CD4-positive, alpha-beta T cell (primary cell): ENCODE data around the gene MAN2B2. TPM values are rescaled to one million over a fixed set of nuclear protein-coding genes. Genes with fewer than 3 reads are reported as not detected.

ENCODE experiments used
- ATAC-seq: fragments of 200-7000 bp; cut with Tn5 transposase; one replicate; pipeline ENCODE4 v1.10.0; 2022; ENCODE audit warnings: mild to moderate bottlenecking; ENCODE audit not compliant: poor library complexity
- CTCF ChIA-PET: fragments of 350-600 bp; sonication (Branson Sonifier 250); formaldehyde crosslinking; loops from one replicate; lab custom pipeline; 2021; ENCODE audit warnings: antibody characterized with exemption, inconsistent platforms; lab: Charles Lee
- POLR2A ChIA-PET: fragments of 350-600 bp; sonication (Branson Sonifier 250); formaldehyde crosslinking; loops from one replicate; lab custom pipeline; 2021; ENCODE audit warnings: antibody characterized with exemption, inconsistent platforms; lab: Charles Lee
- DNase-seq, 14 experiments: peaks; one replicate each; pipeline ENCODE4 v3.0.0-alpha.2; 2013 to 2020; ENCODE audit warnings: mixed read lengths in 2 of 14
- H3K27ac ChIP-seq, 2 donors: one replicate each; pipeline versions ENCODE4 v1.5.1 to v1.7.0; 2013; ENCODE audit warnings: low read length in 2 of 2, low read depth in 1 of 2, mild to moderate bottlenecking in 1 of 2
- H3K27me3 ChIP-seq, 2 experiments: 1 replicate in 1 of 2; 2 replicates in 1 of 2; pipeline versions ENCODE4 v1.6.1 to v1.7.0; 2013; ENCODE audit warnings: low read length in 2 of 2, control low read depth in 1 of 2, mild to moderate bottlenecking in 1 of 2, moderate library complexity in 1 of 2; ENCODE audit not compliant: insufficient read depth in 2 of 2, control insufficient read depth in 1 of 2
- H3K36me3 ChIP-seq: one replicate; pipeline ENCODE4 v1.6.1; 2013; ENCODE audit warnings: low read length, control low read depth; ENCODE audit not compliant: insufficient read depth
- H3K4me1 ChIP-seq: one replicate; pipeline ENCODE4 v1.6.1; 2013; ENCODE audit warnings: low read length, control low read depth; ENCODE audit not compliant: insufficient read depth
- H3K4me3 ChIP-seq: one replicate; pipeline ENCODE4 v1.5.1; 2013; ENCODE audit warnings: mild to moderate bottlenecking, low read length, moderate library complexity
- H3K9me3 ChIP-seq, 2 experiments: 1 replicate in 1 of 2; 2 replicates in 1 of 2; pipeline versions ENCODE4 v1.6.1 to v1.7.0; 2013; ENCODE audit warnings: low read length in 2 of 2, mild to moderate bottlenecking in 2 of 2, control low read depth in 1 of 2, moderate library complexity in 1 of 2; ENCODE audit not compliant: control insufficient read depth in 1 of 2, insufficient read depth in 1 of 2
- H3K27ac Mint-ChIP-seq: one replicate; pipeline ENCODE4 v1.8.0; 2020; ENCODE audit warnings: mixed read lengths
- H3K27me3 Mint-ChIP-seq: one replicate; pipeline ENCODE4 v1.8.0; 2021; ENCODE audit warnings: mixed read lengths
- H3K36me3 Mint-ChIP-seq: one replicate; pipeline ENCODE4 v1.8.0; 2021; ENCODE audit warnings: low read depth, mixed read lengths
- H3K4me1 Mint-ChIP-seq: one replicate; pipeline ENCODE4 v1.8.0; 2021; ENCODE audit warnings: low read depth, mixed read lengths
- H3K4me3 Mint-ChIP-seq: one replicate; pipeline ENCODE4 v1.8.0; 2020; ENCODE audit warnings: mild to moderate bottlenecking, mixed read lengths
- H3K9me3 Mint-ChIP-seq: one replicate; pipeline ENCODE4 v1.8.0; 2020; ENCODE audit warnings: mixed read lengths
- CTCF ChIP-seq: fragments of 200-600 bp; IDR thresholded peaks from one replicate; pipeline ENCODE4 v1.8.0; 2022; ENCODE audit warnings: antibody characterized with exemption, mild to moderate bottlenecking
- intact Hi-C, 2 experiments: fragments of 100-400 bp; cut with DNase I in 1 of 2; cut with micrococcal nuclease in 1 of 2; formaldehyde crosslinking; loops; one replicate each; pipeline versions ENCODE4 v1.15.1 to v1.9.0; 2023 to 2025; cut with DNase I, micrococcal nuclease
- polyA plus RNA-seq, 2 donors: library from polyadenylated mRNA; unstranded; fragments of 120-200 nt; gene quantifications; one replicate each; pipeline ENCODE4 v1.2.1, GENCODE V29; 2013
- total RNA-seq, 174 experiments: library from RNA in 2 of 174; stranded (reverse) in 2 of 174; gene quantifications; one replicate each; pipeline ENCODE4 v1.2.3 and lab custom pipeline; 2021 to 2026

Gene MAN2B2
- total RNA-seq, result 10 to 100 TPM; 25.9 to 28.5 TPM
- 25.5 TPM for polyA plus RNA-seq (2013, experiment 1 of 2)
- 30.7 TPM for polyA plus RNA-seq (2013, experiment 2 of 2)
- 19.4 to 143 (median 74.7) reads per million in 172 experiments for total RNA-seq (lab: John Stamatoyannopoulos, UW)

GRCh38 chr4:6574747-6575502, at the start of gene MAN2B2:
TSS of gene MAN2B2 (plus strand) at chr4:6575189. CDS start at chr4:6575211, 22 bp downstream.
- Histone ChIP-seq H3K9me3 (no peaks in the 10 kb centered on the region), H3K27me3 (no peaks in the 10 kb centered on the region), H3K27ac (peak within 1 kb of the TSS; percentile 55 to 74), H3K36me3 (peaks cover 31% of the 10 kb centered on the region), H3K4me3 (peak within 1 kb of the TSS; percentile 98), H3K4me1 (peaks cover 30% of the 10 kb centered on the region)
- H3K27ac Mint-ChIP-seq, result peak within 1 kb of the TSS; percentile 79
- peaks cover 32% of the 10 kb centered on the region for H3K36me3 Mint-ChIP-seq
- H3K9me3 Mint-ChIP-seq, result no peaks in the 10 kb centered on the region
- peak within 1 kb of the TSS; percentile 93 for H3K4me3 Mint-ChIP-seq
- ChIA-PET POLR2A (interaction anchor here (0.6 to 3.7 kb wide), 11 partner anchors 31 to 492 kb away, joined by 3 to 28 read pairs (median 5); partner anchors contain the start of genes MRFAP1, MRFAP1L1, TADA2B and WFS1), CTCF (interaction anchor here (1.2 to 1.9 kb wide), 3 partner anchors 29 to 299 kb away, joined by 3 to 6 read pairs (median 5); no protein-coding TSS in a partner anchor)
- DNase-seq (peak; percentile 51 to 89 (median 80)), ATAC-seq (peak; percentile 93)
- no peaks in the 10 kb centered on the region for H3K27me3 Mint-ChIP-seq
- no peak for TF ChIP-seq CTCF
- H3K4me1 Mint-ChIP-seq, result peaks cover 4% of the 10 kb centered on the region
- intact Hi-C loops, result loop anchor here (2.0 to 10.0 kb wide), 8 partner anchors 67 to 1360 kb away; partner anchors contain the start of genes MRFAP1 (in 2 of the 2), AFAP1 (in 1 of the 2), BLOC1S4 (in 1 of the 2) and KIAA0232 (in 1 of the 2)

GRCh38 chr4:6525474-6525873, 49.5 kb upstream of the MAN2B2 start:
- DNase-seq (no peak), ATAC-seq (no peak)
- no peak overlapping the region for H3K27ac ChIP-seq
- H3K27ac Mint-ChIP-seq, result no peak overlapping the region
- ChIA-PET POLR2A (no interaction called here), CTCF (no interaction called here)
- no peaks in the 10 kb centered on the region for H3K4me1 ChIP-seq
- H3K4me3 ChIP-seq, result no peak overlapping the region
- H3K36me3 ChIP-seq, result no peaks in the 10 kb centered on the region
- peaks cover 0 to 2% of the 10 kb centered on the region in 2 experiments for H3K27me3 ChIP-seq
- intact Hi-C loops, result no loop called here
- peaks cover 0 to 5% of the 10 kb centered on the region in 2 experiments for H3K9me3 ChIP-seq
- H3K36me3 Mint-ChIP-seq, result no peaks in the 10 kb centered on the region
- no peak for TF ChIP-seq CTCF
- no peaks in the 10 kb centered on the region for H3K4me1 Mint-ChIP-seq
- no peaks in the 10 kb centered on the region for H3K9me3 Mint-ChIP-seq
- H3K27me3 Mint-ChIP-seq, result peaks cover 20% of the 10 kb centered on the region
- no peak overlapping the region for H3K4me3 Mint-ChIP-seq

DNA sequence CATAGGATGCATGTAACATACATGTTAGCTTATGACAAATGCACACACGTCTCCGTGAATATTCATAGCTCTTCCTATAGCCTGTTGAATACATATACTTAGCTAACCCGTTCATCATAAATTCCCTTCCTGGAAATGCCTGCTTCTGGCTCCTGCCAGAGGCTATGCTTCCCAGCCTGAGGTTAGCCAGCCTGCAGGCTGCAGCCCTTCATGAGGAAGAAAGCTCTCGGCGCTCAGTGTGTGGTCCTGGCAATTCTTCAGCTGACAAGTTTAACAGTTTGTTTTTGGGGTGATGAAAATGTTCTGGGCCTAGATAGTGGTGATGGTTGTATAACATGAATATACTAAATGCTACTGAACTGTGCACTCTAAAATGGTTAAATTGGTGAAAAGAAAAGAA, 48.8 kb upstream of the MAN2B2 start:
- H3K27me3 ChIP-seq, result peaks cover 0 to 2% of the 10 kb centered on the region in 2 experiments
- peaks cover 0 to 5% of the 10 kb centered on the region in 2 experiments for H3K9me3 ChIP-seq
- Mint-ChIP-seq H3K27ac (no peak overlapping the region), H3K27me3 (peaks cover 22% of the 10 kb centered on the region), H3K9me3 (no peaks in the 10 kb centered on the region), H3K36me3 (no peaks in the 10 kb centered on the region), H3K4me3 (no peak overlapping the region), H3K4me1 (no peaks in the 10 kb centered on the region)
- no peaks in the 10 kb centered on the region for H3K36me3 ChIP-seq
- ChIA-PET CTCF (no interaction called here), POLR2A (no interaction called here)
- DNase-seq (no peak), ATAC-seq (no peak)
- no peak overlapping the region for H3K27ac ChIP-seq
- no peaks in the 10 kb centered on the region for H3K4me1 ChIP-seq
- no peak overlapping the region for H3K4me3 ChIP-seq
- intact Hi-C loops, result no loop called here
- TF ChIP-seq CTCF, result no peak
